Loucy (cell line): ENCODE data around the gene YIPF5.
A peak's percentile ranks its signal among the peaks of the same experiment; 100 is the strongest.

ENCODE experiments used
- H2AFZ ChIP-seq: fragments of 200-600 bp; sonication (generic); 2 replicates; pipeline ENCODE4 v1.6.0; 2016; ENCODE audit warnings: antibody characterized with exemption, mild to moderate bottlenecking, low read length, moderate library complexity
- H3F3A ChIP-seq: fragments of 200-600 bp; 2 replicates; pipeline ENCODE4 v1.6.0; 2016; ENCODE audit warnings: antibody characterized with exemption, low read depth, mild to moderate bottlenecking
- H3K27me3 ChIP-seq: fragments of 200-600 bp; sonication (generic); 2 replicates; pipeline ENCODE4 v1.6.1; 2014; ENCODE audit warnings: low read length, mild to moderate bottlenecking; ENCODE audit not compliant: insufficient read depth, poor library complexity, severe bottlenecking
- H3K36me3 ChIP-seq: fragments of 200-600 bp; sonication (generic); 2 replicates; pipeline ENCODE4 v1.6.1; 2016; ENCODE audit warnings: low read length; ENCODE audit not compliant: insufficient read depth
- H3K4me1 ChIP-seq: fragments of 200-600 bp; sonication (generic); 2 replicates; pipeline ENCODE4 v1.5.1; 2014; ENCODE audit warnings: low read length, mild to moderate bottlenecking; ENCODE audit not compliant: insufficient read depth, poor library complexity, severe bottlenecking
- H3K4me2 ChIP-seq: fragments of 200-600 bp; sonication (generic); 2 replicates; pipeline ENCODE4 v1.6.0; 2014; ENCODE audit warnings: antibody characterized with exemption, low read length, low read depth, mild to moderate bottlenecking; ENCODE audit not compliant: poor library complexity, severe bottlenecking
- H3K4me3 ChIP-seq: fragments of 200-600 bp; sonication (generic); 2 replicates; pipeline ENCODE4 v1.5.1; 2014; ENCODE audit warnings: low read length, mild to moderate bottlenecking, mixed read lengths; ENCODE audit not compliant: poor library complexity, severe bottlenecking
- H3K79me2 ChIP-seq: fragments of 200-600 bp; sonication (generic); 2 replicates; pipeline ENCODE4 v1.6.1; 2014; ENCODE audit warnings: low read length; ENCODE audit not compliant: insufficient read depth
- H3K9ac ChIP-seq: fragments of 200-600 bp; sonication (generic); 2 replicates; pipeline ENCODE4 v1.6.0; 2014; ENCODE audit warnings: mild to moderate bottlenecking, low read depth, low read length, moderate library complexity; ENCODE audit not compliant: poor library complexity, severe bottlenecking
- H3K9me2 ChIP-seq: fragments of 200-600 bp; sonication (generic); replicated peaks from 2 replicates; pipeline ENCODE4 v1.6.1; 2016; ENCODE audit warnings: low read depth, low read length, mixed read lengths
- H3K9me3 ChIP-seq: fragments of 200-600 bp; sonication (generic); 2 replicates; pipeline ENCODE4 v1.6.1; 2014; ENCODE audit warnings: mild to moderate bottlenecking, antibody characterized with exemption, low read length, low read depth; ENCODE audit not compliant: insufficient read depth
- H4K20me1 ChIP-seq: fragments of 200-600 bp; sonication (generic); 2 replicates; pipeline ENCODE4 v1.6.0; 2014; ENCODE audit warnings: antibody characterized with exemption, low read length, mild to moderate bottlenecking; ENCODE audit not compliant: insufficient read depth, poor library complexity, severe bottlenecking
- EZH2phosphoT487 ChIP-seq: fragments of 200-600 bp; IDR thresholded peaks from 2 replicates; pipeline ENCODE4 v1.6.1; 2018; ENCODE audit warnings: antibody characterized with exemption, mild to moderate bottlenecking, moderate library complexity, borderline replicate concordance
- TF ChIP-seq, protein P1 (sequence below): fragments of 200-600 bp; sonication (generic); conservative IDR thresholded peaks from 2 replicates; pipeline ENCODE4 v1.5.1; 2014; ENCODE audit warnings: mild to moderate bottlenecking, antibody characterized with exemption, low read length

The YIPF5 gene

DNA sequence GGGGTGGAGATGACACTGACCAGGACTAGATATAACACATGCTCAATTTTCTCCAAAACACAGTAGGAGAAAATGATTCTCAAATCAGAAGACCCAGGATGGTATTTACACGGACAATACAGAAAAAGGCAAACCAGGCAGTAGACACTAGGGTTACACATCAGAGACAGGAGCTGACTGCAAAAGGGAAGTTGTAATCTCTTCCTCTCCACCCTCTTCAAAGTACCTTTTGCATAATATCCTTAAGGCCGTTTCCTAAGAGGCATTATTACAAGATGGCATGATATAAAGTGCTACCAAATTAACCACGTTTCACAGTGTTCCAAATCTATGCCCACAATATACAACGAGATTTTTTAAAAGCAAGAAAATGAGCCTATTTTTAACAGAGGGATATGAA, 39.2 kb downstream of the YIPF5 start:
- Histone ChIP-seq H3F3A (no peaks in the 10 kb centered on the region), H3K9ac (no peak overlapping the region), H4K20me1 (no peaks in the 10 kb centered on the region), H3K27me3 (no peaks in the 10 kb centered on the region), H2AFZ (no peak overlapping the region), H3K79me2 (no peaks in the 10 kb centered on the region), H3K4me3 (no peak overlapping the region), H3K4me2 (peak overlapping the region; percentile 3), H3K36me3 (no peaks in the 10 kb centered on the region), H3K9me2 (no peaks in the 10 kb centered on the region), H3K4me1 (peaks cover 7% of the 10 kb centered on the region), H3K9me3 (no peaks in the 10 kb centered on the region)
- TF ChIP-seq, protein P1, sequence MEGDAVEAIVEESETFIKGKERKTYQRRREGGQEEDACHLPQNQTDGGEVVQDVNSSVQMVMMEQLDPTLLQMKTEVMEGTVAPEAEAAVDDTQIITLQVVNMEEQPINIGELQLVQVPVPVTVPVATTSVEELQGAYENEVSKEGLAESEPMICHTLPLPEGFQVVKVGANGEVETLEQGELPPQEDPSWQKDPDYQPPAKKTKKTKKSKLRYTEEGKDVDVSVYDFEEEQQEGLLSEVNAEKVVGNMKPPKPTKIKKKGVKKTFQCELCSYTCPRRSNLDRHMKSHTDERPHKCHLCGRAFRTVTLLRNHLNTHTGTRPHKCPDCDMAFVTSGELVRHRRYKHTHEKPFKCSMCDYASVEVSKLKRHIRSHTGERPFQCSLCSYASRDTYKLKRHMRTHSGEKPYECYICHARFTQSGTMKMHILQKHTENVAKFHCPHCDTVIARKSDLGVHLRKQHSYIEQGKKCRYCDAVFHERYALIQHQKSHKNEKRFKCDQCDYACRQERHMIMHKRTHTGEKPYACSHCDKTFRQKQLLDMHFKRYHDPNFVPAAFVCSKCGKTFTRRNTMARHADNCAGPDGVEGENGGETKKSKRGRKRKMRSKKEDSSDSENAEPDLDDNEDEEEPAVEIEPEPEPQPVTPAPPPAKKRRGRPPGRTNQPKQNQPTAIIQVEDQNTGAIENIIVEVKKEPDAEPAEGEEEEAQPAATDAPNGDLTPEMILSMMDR: no peak
- TF ChIP-seq EZH2phosphoT487: no peak

DNA sequence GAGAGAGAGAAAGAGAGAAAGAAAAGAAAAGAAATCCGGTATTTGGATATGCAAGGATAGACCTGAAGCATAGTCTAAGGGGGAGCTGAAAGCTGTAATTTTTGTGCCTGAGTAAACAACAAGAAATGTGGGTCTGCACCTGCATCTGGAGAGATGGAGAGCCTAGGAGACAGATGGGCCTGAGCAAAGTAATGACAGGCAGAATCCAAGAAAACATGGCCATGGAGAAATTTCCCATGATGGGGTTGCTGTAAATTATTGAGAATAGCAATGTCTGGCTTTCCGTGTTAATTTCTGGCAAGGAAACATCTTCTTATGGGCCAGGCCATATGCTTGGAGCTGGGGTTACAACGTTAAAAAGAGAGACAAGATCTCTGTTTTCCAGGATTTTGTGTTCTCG, 40.2 kb downstream of the YIPF5 start:
- Histone ChIP-seq H2AFZ (no peak overlapping the region), H3K9me2 (no peaks in the 10 kb centered on the region), H3K9me3 (no peaks in the 10 kb centered on the region), H3K4me1 (peaks cover 7% of the 10 kb centered on the region), H4K20me1 (no peaks in the 10 kb centered on the region), H3K79me2 (no peaks in the 10 kb centered on the region), H3K36me3 (no peaks in the 10 kb centered on the region), H3F3A (no peaks in the 10 kb centered on the region), H3K9ac (no peak overlapping the region), H3K27me3 (no peaks in the 10 kb centered on the region), H3K4me3 (no peak overlapping the region), H3K4me2 (no peak overlapping the region)
- no peak for TF ChIP-seq EZH2phosphoT487
- TF ChIP-seq, protein P1: no peak

DNA sequence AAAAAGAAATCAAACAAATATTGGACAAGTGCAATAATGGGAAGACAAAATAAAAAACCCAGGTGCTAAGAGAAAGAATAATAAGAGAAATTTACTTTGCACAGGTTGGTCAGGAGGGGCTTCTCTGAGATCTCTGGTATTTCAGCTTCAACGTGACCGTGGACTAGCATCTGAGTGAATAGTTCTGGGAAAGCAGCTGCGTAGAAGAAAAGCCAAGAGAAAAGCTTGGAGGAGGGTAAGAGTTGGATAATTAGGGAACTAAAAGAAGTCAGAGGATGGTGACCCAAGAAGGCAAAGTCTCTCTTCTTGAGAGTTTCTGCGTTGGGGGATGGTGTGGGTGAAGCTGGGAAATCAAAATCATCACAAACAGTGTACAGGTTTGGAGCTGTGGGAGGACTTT, 41.6 kb downstream of the YIPF5 start:
- Histone ChIP-seq H4K20me1 (no peaks in the 10 kb centered on the region), H3K36me3 (no peaks in the 10 kb centered on the region), H3K4me1 (peaks cover 7% of the 10 kb centered on the region), H3K9ac (no peak overlapping the region), H3F3A (no peaks in the 10 kb centered on the region), H3K9me2 (no peaks in the 10 kb centered on the region), H3K79me2 (no peaks in the 10 kb centered on the region), H3K4me2 (no peak overlapping the region), H2AFZ (peak overlapping the region; percentile 42; the same call in 1 of the 2 replicates), H3K9me3 (no peaks in the 10 kb centered on the region), H3K4me3 (no peak overlapping the region), H3K27me3 (no peaks in the 10 kb centered on the region)
- no peak for TF ChIP-seq EZH2phosphoT487
- TF ChIP-seq, protein P1: no peak
